GM12892 (cell line): ENCODE data around the gene GSK3B.

Experiments
- POLR2A ChIP-seq: IDR thresholded peaks from 2 replicates; pipeline ENCODE4 v1.6.1; 2011; ENCODE audit warnings: low read depth, low read length, control low read depth
- TAF1 ChIP-seq: IDR thresholded peaks from 2 replicates; pipeline ENCODE4 v1.6.1; 2011; ENCODE audit warnings: low read depth, mild to moderate bottlenecking, control low read depth, low read length, borderline replicate concordance

GRCh38 chr3:120140098-120140742, 46.0 kb upstream of the GSK3B start:
- TF ChIP-seq POLR2A (no peak), TAF1 (no peak)
